Stimulated activated CD8-positive, alpha-beta memory T cell treated with anti-CD3 and anti-CD28 coated beads, Interleukin-4, amount 100 ng/mL, for 48 hours (primary cell): Measurements from ENCODE around the gene COL18A1.

Experiments
- DNase-seq: peaks from one replicate; pipeline ENCODE4 v3.0.0-alpha.2; 2020

Gene COL18A1

DNA sequence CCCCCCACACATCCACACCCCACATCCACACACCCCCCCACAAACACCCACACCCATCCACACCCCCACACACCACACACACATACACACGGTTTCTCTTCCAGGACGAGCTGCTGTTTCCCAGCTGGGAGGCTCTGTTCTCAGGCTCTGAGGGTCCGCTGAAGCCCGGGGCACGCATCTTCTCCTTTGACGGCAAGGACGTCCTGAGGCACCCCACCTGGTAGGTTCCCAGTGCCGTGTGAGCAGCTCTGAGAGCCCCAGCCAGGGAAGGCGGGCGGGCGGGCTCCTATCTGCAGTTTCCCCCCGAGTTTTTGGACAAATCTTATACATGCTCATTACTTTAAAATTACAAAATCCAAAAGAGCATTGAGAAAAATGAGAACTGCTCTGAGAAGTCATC lies 106.0 kb downstream of the COL18A1 start:
- DNase-seq = no peak

DNA sequence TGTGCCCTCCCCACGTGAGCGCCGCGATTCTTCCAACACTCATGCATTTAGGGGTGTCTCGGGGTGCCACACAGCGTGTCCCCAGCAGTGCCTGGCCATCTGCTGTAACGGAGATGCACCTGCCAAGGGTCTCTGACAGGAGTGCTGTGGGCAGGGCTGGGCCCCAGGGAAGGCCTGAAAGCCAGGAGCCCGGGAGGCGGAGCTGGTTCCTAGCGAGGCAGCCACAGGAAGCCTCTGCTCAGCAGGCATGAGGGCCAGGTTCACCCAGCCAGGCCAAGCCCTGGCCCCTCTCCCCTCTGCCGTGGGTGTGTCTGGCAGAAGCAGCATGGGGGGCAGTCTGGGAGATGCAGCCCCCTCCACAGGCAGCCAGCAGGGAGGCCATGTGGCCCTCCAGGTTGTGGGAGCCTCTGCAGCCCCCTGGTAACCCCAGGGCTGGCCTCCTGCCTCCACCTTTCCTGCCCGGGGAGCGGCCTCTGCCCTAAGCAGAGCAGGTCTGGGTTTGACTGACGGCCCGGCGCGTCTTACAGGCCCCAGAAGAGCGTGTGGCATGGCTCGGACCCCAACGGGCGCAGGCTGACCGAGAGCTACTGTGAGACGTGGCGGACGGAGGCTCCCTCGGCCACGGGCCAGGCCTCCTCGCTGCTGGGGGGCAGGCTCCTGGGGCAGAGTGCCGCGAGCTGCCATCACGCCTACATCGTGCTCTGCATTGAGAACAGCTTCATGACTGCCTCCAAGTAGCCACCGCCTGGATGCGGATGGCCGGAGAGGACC lies 106.9 kb downstream of the COL18A1 start:
- DNase-seq = no peak

DNA sequence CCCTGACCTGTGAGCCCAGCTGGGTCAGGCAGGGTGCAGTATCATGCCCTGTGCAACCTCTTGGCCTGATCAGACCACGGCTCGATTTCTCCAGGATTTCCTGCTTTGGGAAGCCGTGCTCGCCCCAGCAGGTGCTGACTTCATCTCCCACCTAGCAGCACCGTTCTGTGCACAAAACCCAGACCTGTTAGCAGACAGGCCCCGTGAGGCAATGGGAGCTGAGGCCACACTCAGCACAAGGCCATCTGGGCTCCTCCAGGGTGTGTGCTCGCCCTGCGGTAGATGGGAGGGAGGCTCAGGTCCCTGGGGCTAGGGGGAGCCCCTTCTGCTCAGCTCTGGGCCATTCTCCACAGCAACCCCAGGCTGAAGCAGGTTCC lies 107.6 kb downstream of the COL18A1 start:
- DNase-seq = no peak

DNA sequence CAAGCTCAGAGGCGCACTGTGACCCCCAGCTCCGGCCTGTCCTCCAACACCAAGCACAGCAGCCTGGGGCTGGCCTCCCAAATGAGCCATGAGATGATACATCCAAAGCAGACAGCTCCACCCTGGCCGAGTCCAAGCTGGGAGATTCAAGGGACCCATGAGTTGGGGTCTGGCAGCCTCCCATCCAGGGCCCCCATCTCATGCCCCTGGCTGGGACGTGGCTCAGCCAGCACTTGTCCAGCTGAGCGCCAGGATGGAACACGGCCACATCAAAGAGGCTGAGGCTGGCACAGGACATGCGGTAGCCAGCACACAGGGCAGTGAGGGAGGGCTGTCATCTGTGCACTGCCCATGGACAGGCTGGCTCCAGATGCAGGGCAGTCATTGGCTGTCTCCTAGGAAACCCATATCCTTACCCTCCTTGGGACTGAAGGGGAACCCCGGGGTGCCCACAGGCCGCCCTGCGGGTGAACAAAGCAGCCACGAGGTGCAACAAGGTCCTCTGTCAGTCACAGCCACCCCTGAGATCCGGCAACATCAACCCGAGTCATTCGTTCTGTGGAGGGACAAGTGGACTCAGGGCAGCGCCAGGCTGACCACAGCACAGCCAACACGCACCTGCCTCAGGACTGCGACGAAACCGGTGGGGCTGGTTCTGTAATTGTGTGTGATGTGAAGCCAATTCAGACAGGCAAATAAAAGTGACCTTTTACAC lies 108.2 kb downstream of the COL18A1 start:
- no peak for DNase-seq

DNA sequence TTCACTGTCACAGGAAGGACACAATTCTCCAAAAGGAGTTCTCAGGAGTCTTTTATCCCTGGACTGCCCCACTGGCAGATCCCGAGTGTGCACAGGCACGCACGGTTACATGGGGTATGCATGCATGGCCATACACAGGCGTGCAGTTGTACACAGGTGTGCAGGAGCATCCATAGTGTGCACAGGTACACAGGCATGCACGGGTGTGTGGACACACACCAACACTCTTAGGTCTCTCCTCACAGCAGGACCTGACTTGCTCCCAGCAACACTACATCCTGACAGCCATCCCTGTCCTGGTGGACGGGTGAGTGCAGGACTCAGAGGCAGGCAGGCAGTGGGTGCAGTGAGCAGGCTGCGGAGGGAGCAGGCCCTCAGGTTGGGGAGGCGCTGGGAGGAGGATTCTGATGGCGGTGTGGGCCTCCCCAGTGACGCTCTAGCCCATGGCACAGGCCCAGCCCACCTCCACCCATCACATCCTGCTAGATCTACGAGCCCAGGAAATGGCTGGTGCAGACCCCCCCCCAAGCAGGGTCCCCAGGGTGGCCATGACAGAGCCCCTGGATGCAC lies 108.9 kb downstream of the COL18A1 start:
- no peak for DNase-seq

DNA sequence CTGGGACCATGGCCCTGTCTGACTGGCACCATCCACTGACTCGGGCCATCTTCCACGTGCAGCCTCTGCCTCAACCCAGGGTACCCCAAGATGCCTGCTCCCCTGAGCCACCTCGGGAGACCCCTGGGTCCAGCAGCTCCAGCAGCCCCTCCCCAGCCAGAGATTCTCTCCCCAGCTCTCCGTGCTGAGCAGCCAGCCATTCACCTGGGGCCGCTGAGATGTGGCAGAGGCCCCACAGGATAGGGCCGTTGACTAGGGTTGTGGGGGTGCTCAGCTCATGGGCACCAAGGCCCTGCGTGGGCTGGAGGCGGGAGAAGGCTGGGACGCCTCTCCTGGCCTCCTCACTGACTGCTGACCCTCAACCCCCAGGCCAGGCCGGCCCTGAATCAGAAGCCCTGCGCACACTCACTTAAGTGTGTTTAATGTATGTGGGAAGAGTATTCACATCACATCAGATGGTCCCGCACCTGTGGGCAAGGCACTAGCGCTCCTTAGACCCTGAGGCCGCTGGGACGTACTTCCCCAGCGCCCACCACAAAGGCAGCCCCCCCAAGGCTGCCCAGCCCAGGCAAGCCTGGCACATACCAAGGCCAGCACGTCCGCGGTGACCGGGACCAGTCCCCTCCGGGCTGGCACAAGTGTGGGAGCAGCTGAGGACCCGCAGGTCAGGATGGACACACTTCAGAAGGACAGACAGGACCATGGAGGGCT lies 109.5 kb downstream of the COL18A1 start:
- DNase-seq = no peak

DNA sequence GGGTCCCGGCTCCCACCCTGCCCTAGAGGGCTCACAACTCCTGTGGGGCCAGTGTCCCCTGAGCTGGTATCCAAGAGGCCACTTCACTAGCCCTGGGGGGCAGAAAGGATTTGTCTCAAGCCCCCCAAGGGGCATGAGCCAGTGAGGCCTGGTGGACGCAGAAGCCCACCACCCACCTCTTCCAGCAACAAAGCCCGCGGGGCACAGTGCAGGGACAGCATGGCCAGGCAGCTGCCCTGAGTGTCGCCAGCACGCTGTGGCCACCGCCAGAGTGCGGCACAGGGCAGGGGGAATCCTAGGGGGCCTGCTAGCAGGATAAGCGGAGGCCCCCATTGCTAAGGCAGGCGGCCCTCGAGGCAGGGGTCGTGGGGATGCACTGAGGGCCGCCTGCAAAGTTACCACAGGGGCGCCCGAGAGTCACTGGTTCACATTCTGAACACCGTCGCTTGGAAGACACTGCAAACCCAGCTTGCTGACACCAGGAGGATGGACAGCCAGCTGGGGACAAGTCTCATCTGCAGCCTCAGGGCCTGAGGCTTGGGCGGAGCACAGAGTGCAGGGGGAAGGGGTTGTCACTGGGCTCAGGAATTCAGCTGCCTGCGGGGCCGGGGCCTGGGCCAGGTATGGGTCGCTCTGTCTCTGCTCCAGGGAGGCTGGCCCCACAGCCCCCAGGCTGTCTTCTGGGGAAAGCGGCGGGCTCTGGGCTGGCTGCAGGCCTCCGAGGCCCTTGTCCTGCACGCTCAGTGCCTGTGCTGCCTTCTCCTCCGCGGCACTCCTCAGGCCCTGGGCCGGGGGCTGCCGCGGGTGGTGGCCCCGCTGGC lies 110.5 kb downstream of the COL18A1 start:
- no peak for DNase-seq

DNA sequence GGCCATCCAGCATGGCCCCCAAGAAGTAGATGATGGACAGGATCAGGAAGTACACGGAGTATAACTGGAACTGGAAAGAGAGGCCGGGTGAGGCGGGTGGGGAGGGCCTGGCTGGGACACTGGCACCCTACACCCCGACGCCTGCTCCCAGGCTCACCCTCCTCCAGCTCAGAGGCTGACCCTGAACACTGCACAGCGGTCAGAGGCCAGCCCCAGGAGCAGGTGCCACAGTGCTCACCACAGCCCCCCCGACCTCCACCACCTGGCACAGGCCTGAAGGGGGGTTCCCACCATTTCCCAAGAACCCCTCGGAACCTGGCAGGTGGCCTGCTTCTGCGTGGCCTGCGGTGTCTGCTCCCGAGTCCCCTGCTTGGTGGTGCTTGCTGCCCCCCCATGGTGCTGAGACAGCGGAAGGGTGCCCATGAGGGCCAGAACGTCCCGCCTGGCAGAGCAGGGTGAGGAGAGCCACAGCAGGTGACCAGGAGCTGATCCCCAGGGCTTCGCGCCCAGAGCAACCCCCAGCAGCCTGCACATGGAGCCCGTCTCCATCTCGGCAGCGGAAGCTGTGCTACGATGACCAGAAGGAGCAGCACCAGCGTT lies 111.2 kb downstream of the COL18A1 start:
- DNase-seq = no peak

DNA sequence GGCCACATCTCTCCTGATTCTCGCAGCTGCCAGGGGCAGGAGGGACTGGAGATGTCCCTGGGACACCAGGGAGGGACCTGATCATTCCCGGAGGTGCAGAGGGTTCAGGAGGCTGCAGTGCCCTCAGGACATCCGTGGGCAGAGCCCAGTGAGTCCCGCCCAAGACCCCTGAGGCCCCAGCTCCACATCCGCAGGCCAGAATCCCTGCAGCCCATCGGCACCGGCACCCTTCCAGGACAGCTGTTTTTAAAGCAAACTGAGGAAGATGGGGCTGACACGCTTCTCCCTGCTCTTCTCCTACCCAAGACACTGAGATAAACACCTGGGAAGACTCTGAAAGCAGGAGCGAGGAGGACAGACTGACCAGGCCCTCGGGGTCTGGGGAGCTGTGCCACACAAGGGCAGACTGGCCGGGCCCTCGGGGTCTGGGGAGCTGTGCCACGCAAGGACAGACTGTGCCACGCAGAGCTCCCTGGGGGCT lies 111.7 kb downstream of the COL18A1 start:
- DNase-seq = no peak

DNA sequence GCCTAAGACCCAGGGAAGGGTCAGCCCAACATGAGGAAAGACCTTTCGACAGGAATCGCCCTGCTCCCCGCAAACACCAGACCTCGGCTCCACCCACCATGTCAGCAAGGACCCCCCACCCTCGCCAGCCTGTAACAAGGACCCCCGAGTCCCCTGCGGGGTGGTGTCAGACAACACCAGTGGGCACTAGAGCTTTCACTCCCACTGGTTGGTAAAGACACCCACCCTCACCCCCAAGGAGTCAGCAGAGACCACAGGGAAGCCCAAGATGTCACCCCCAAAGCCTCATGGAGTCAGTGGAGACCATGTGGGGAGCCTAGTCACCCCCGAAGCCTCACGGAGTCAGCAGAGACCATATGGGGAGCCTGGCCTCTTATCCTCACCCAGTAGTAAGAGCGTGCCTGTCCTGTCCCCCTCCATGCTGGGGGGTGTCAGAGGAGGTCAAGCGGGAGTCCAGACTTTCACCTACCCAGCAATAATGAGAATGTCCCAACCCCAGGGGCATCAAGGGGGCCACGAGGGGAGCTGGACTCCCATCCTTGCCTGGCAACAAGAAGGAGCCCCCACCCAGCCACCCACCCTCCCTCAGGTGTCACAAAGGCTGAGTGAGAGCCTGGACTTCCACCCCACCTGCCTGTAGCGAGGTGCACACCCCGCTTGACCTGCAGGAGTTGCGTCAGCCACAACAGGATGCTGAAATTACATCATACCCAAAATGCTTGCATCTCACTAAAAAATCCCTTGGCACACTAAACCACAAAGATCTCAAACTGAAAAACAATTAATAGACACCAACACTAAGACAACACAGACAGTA lies 112.5 kb downstream of the COL18A1 start:
- no peak for DNase-seq

DNA sequence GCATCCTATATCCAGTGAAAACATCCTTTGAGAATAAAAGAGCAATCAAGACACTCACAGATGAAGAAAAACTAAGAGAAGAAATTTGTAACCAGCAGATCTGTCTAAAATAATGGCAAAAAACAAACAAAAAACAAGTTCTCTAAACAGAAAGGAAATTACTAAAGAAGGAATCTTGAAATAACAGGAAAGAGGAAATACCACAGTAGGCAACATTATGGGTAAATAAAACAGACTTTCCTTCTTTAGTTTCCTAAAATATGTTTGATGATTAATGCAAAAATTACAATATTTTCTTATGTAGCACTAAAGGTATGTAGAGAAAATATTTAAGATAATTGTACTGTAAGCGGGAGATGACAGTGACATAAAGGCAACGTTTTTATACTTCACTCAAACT lies 113.8 kb downstream of the COL18A1 start:
- DNase-seq = no peak

DNA sequence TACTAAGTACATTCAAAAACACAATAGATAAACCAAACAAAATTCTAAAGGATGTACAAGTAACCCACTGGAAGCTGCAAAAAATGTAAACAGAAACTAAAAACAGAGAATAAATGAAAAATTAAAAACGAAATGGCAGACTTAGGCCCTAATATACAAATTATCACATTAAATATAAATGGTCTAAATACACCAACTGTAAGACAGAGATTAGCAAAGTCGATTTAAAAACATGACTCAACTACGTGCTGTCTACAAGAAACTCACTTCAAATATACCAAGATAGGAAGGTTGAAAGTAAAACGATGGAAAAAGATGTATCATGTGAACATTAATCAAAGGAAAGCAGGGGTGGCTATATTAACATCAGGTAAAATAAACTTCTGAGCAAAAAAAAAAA lies 114.2 kb downstream of the COL18A1 start:
- DNase-seq = no peak

DNA sequence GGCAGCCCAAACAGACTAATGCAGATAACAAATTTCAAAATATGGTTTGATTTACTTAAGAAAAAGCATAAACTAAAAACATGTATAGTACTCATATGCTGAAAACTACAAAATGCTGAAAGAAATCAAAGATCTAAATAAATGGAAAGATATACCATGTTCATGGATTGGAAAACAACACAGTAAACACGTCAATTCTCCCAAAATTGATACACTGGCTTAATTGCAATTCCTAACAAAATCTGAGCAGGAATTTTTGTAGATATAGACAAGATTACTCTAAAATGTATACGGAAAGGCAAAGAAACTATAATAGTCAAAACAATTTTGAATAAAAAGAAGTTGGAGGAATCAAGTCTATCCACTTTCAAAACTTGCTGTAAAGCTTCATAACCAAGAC lies 116.3 kb downstream of the COL18A1 start:
- no peak for DNase-seq

DNA sequence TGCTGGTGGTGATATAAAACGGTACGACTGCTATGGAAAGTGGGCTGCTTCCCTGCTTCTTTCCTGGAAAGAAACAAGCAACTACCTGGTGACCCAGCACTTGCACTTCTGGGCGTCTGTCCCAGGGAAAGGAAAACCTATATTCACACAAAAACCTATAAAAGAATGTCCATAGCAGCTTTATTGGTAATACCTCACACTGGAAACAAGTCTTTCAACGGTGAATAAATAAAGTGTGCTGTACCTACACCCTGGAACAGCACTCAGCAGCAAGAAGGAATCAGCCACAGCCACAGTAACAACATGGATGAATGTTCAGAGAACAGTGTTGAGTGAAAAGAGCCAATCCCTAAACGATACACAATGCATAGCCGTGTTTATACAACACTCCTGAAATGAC lies 117.4 kb downstream of the COL18A1 start:
- DNase-seq = no peak

DNA sequence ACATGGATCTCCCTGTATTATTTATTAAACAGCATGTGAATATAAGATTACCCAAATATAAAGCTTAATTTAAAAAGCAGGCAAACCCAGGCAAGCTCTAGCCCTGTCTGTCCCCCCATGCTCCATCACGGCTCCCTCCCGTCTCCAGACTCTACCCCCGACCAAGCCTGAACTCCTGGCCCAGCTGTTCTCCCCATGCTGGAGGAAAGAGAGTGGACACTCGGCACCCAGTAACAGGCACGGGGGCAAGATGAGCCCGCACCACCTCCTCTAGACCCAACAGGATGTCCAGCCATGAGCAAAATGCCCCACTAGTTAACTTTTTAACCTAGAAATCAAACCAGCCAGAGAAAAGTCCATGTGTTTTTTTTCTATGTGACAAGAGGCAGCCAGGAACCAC lies 118.0 kb downstream of the COL18A1 start:
- DNase-seq = no peak

DNA sequence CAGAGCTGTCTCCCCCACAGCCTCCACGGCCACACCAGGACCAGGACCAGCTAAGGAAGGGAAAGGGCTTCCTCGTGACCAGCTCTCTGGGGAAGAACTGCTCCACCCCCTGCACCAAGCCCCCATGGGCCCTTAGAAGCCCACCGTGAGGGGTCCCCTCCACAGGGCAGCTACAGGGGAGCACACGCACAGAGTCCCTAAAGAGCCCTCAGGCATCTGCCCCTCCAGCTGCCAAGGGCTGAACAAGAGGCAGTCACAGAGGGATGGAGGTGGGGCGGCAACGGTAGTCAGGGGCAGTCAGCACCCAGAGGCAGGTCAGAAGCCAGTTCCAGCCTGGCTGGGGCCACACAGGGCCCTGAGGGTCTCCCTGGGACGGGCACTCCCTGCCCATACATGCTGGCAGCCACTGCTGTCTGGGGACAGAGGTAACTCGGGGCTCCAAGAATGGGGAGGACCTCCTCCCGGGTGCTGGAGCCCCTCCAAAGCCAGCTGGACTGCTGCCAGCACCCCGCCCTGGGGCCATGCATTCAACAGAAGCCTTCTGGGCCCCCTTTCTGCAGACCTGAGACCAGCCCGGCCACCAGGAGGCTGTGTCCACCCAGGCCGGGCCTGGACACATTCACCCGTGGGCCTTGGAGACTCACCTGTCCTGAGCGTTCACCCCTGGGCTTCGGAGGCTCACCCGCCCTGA lies 118.6 kb downstream of the COL18A1 start:
- no peak for DNase-seq

DNA sequence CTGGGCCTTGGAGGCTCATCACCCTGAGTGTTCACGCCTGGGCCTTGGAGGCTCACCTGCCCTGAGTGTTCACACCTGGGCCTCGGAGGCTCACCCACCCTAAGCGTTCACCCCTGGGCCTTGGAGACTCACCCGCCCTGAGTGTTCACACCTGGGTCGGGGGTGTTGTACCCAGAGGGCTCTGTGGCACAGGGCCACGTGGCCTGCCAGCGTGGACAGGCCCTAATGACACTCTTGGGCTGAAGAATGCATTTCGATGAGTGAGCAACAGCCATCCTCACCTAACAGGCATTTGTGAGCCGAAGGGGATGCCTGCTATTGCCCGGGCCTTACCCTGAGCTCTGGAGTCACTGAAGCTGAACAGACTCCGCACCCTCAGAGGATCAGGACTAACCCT lies 119.8 kb downstream of the COL18A1 start:
- no peak for DNase-seq

DNA sequence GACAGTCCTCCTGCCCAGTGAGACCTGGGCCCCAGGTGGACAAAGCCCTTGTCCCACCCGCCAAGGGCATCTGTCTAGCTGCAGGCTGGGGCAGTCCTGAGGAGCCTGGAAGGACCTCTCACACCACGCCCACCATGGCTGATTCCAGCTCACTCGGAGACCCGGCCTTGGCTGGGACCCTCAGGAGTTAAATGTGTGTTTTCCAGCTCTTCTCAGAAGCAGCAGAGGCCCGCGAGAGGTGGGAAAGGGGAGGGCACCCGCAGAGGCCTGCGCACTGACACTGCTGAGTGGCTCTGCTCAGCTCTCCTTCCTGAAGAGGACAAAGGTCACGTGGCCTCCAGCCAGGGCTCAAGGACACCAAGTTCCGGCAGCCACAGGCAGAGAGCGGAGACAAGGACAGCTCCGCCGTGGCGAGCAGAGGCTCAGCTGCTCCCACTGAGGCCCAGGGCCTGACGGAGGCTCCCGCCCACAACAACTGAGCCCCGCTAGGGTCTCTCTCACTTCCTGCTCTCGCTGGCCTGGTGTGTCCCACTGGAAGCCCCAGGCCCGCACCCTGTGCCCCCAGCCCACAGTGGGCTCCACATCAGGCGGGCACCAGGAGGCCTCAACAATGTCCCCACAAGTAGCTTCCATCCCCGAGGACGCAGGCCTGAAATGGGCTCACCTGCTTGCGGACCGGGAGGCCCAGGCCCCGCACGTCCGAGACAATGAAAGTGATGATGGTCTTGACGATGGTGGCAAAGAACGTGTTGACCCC lies 120.4 kb downstream of the COL18A1 start:
- DNase-seq = no peak

DNA sequence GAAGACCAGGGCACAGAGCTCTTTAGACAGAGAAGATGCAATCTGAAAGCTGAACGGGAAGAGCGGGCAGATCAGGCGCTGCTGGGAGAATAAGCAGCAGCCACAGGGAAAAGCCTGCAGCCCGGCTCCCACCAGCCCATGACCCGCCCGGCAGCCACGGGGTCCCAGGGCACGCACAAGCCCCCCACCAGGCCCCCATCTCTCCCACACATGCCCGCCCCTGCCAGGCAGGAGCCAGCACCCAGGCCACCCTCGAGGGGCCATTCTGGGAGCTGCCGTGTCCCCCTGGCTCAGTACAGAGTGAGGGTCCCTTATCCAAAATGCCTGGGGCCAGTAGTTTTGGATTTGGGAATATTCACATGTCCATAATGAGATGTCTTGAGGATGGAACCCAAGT lies 120.9 kb downstream of the COL18A1 start:
- no peak for DNase-seq
